NCI-H2227 (cell line): ENCODE data around the gene ZFYVE19.
"Not testable (repeated sequence)": the region's sequence is repeated elsewhere in the genome, so short reads cannot be mapped to it uniquely, and the experiment has no call there.

Experiments
- DNase-seq: peaks from one replicate; lab custom pipeline; 2025; ENCODE audit not compliant: unreplicated experiment; lab: John Stamatoyannopoulos, UW

ZFYVE19 gene

GRCh38 chr15:40845511-40846284 is 38.8 kb downstream of the ZFYVE19 start:
- DNase-seq = no peak

GRCh38 chr15:40846841-40847222 is 39.9 kb downstream of the ZFYVE19 start:
- DNase-seq = no peak

- DNase-seq = peak; percentile 65
Measured at GRCh38 chr15:40847223-40847961, 40.5 kb downstream of the ZFYVE19 start.

GRCh38 chr15:40850576-40851112 is 43.8 kb downstream of the ZFYVE19 start:
- DNase-seq = no peak

- DNase-seq = no peak
Measured at GRCh38 chr15:40852529-40852928, 45.6 kb downstream of the ZFYVE19 start.

GRCh38 chr15:40853241-40853890 is 46.5 kb downstream of the ZFYVE19 start:
- DNase-seq = no peak

- DNase-seq = no peak
Measured at GRCh38 chr15:40854161-40854560, 47.3 kb downstream of the ZFYVE19 start.

- DNase-seq = no peak
Measured at GRCh38 chr15:40855706-40856234, 48.9 kb downstream of the ZFYVE19 start.

GRCh38 chr15:40856746-40857145 is 49.9 kb downstream of the ZFYVE19 start:
- DNase-seq = no peak

- DNase-seq = peak; percentile 77
Measured at GRCh38 chr15:40857601-40858341, 50.9 kb downstream of the ZFYVE19 start.

- DNase-seq = no peak
Measured at GRCh38 chr15:40858706-40859105, 51.8 kb downstream of the ZFYVE19 start.

- peak; percentile 66 for DNase-seq
Measured at GRCh38 chr15:40859206-40859851, 52.4 kb downstream of the ZFYVE19 start.

GRCh38 chr15:40861147-40861546 is 54.3 kb downstream of the ZFYVE19 start:
- not testable (repeated sequence) for DNase-seq

- DNase-seq = no peak
Measured at GRCh38 chr15:40863660-40864270, 56.9 kb downstream of the ZFYVE19 start.
